GM19452 (cell line): Measurements from ENCODE around the gene KRTAP12-3.

Experiments
- ATAC-seq: cut with Tn5 transposase; IDR thresholded peaks from one replicate; pipeline ENCODE4 v1.9.1; 2021; ENCODE audit not compliant: unreplicated experiment

Gene KRTAP12-3

GRCh38 chr21:44701541-44701940 is 43.8 kb downstream of the KRTAP12-3 start:
- no peak for ATAC-seq

- no peak for ATAC-seq
These were observed 44.6 kb downstream of the KRTAP12-3 start for GRCh38 chr21:44702111-44702972.

GRCh38 chr21:44702973-44703730 is 45.4 kb downstream of the KRTAP12-3 start:
- no peak for ATAC-seq

- ATAC-seq, result no peak
These were observed 46.3 kb downstream of the KRTAP12-3 start for GRCh38 chr21:44703731-44704635.

- no peak for ATAC-seq
These were observed 46.9 kb downstream of the KRTAP12-3 start for GRCh38 chr21:44704636-44705001.

- ATAC-seq, result no peak
These were observed 48.4 kb downstream of the KRTAP12-3 start for GRCh38 chr21:44706026-44706705.

GRCh38 chr21:44706706-44707581 is 49.2 kb downstream of the KRTAP12-3 start:
- no peak for ATAC-seq
